ENCODE data around the gene ZNF385B.

GRCh38 chr2:179528576-179529069 is 332.8 kb downstream of the ZNF385B start:
- TF ChIP-seq CTCF (IDR thresholded peaks at IDR 0.05; ENCODE audit: insufficient read depth, low read length, poor library complexity, severe bottlenecking) (no peak), EZH2phosphoT487 (conservative IDR thresholded peaks at IDR 0.05; ENCODE audit: low read length) (no peak)
